ENCODE results near the gene KLRK1.
"Not testable (repeated sequence)": the region's sequence is repeated elsewhere in the genome, so short reads cannot be mapped to it uniquely, and the experiment has no call there.

- TF ChIP-seq CTCF, POLR2AphosphoS5 (IDR thresholded peaks at IDR 0.05): not testable (repeated sequence)
These were observed 48.9 kb downstream of the KLRK1 start for GRCh38 chr12:10340946-10341345.

All from prostate gland (tissue), 2 donors.